HG03280 (cell line): ENCODE data around the gene RDH11.
A peak's percentile ranks its signal among the peaks of the same experiment; 100 is the strongest.
"Not testable (repeated sequence)": the region's sequence is repeated elsewhere in the genome, so short reads cannot be mapped to it uniquely, and the experiment has no call there.

Experiments
- ATAC-seq: cut with Tn5 transposase; IDR thresholded peaks from one replicate; pipeline ENCODE4 v1.9.1; 2021; ENCODE audit warnings: mild to moderate bottlenecking, moderate library complexity; ENCODE audit not compliant: unreplicated experiment

Gene RDH11

GRCh38 chr14:67695394-67695949 is at the start of gene RDH11:
RDH11 (minus strand) TSS chr14:67695764; CDS start chr14:67695703, 61 bp downstream.
- peak; percentile 92 for ATAC-seq

GRCh38 chr14:67744046-67744445 is 48.5 kb upstream of the RDH11 start:
- ATAC-seq, result no peak

GRCh38 chr14:67738740-67739504 is 43.4 kb upstream of the RDH11 start:
- ATAC-seq, result no peak

- no peak for ATAC-seq
Measured at GRCh38 chr14:67736771-67737170, 41.2 kb upstream of the RDH11 start.

GRCh38 chr14:67735336-67736147 is 40.0 kb upstream of the RDH11 start:
- ATAC-seq, result no peak

- no peak for ATAC-seq
Measured at GRCh38 chr14:67734675-67735074, 39.1 kb upstream of the RDH11 start.

- no peak for ATAC-seq
Measured at GRCh38 chr14:67733616-67734015, 38.1 kb upstream of the RDH11 start.

GRCh38 chr14:67729072-67729885 is 33.7 kb upstream of the RDH11 start:
- ATAC-seq, result no peak

GRCh38 chr14:67728258-67728657 is 32.7 kb upstream of the RDH11 start:
- ATAC-seq, result no peak

GRCh38 chr14:67727361-67727760 is 31.8 kb upstream of the RDH11 start:
- ATAC-seq, result no peak

GRCh38 chr14:67725171-67725570 is 29.6 kb upstream of the RDH11 start:
- no peak for ATAC-seq

GRCh38 chr14:67722293-67722692 is 26.7 kb upstream of the RDH11 start:
- no peak for ATAC-seq

- ATAC-seq, result no peak
Measured at GRCh38 chr14:67721875-67722274, 26.3 kb upstream of the RDH11 start.

GRCh38 chr14:67719866-67720265 is 24.3 kb upstream of the RDH11 start:
- ATAC-seq, result no peak

GRCh38 chr14:67719385-67719784 is 23.8 kb upstream of the RDH11 start:
- ATAC-seq, result not testable (repeated sequence)

- no peak for ATAC-seq
Measured at GRCh38 chr14:67718265-67718664, 22.7 kb upstream of the RDH11 start.

- ATAC-seq, result no peak
Measured at GRCh38 chr14:67717048-67717447, 21.5 kb upstream of the RDH11 start.

- ATAC-seq, result no peak
Measured at GRCh38 chr14:67710209-67710608, 14.6 kb upstream of the RDH11 start.

- ATAC-seq, result not testable (repeated sequence)
Measured at GRCh38 chr14:67709796-67710195, 14.2 kb upstream of the RDH11 start.

- not testable (repeated sequence) for ATAC-seq
Measured at GRCh38 chr14:67709346-67709745, 13.8 kb upstream of the RDH11 start.

- no peak for ATAC-seq
Measured at GRCh38 chr14:67705211-67705610, 9.6 kb upstream of the RDH11 start.
